ENCODE measurements around the gene OR7G3.

DNA sequence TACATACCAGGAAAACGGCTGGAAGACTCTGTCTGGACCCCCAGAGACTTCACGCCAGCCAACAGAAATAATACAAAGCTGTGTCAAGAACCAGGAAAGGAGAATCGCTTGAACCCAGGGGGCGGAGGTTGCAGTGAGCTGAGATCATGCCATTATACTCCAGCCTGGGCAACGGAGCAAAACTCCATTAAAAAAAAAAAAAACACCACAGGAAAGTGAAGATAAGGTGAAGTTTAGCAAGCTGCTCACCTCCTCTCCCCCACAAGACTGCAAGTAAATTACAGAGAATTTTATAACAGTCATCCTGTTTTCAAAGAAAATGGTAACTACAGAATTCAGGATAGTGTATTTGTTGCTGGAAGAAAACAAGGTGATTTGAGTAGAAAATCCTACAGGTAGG, 10.2 kb downstream of the OR7G3 start:
- TF ChIP-seq EZH2phosphoT487 (IDR thresholded peaks at IDR 0.05; ENCODE audit: low read length) (no peak), EZH2 (optimal IDR thresholded peaks at IDR 0.05; ENCODE audit: low read depth, low read length) (no peak)
- TF ChIP-seq, protein P1, sequence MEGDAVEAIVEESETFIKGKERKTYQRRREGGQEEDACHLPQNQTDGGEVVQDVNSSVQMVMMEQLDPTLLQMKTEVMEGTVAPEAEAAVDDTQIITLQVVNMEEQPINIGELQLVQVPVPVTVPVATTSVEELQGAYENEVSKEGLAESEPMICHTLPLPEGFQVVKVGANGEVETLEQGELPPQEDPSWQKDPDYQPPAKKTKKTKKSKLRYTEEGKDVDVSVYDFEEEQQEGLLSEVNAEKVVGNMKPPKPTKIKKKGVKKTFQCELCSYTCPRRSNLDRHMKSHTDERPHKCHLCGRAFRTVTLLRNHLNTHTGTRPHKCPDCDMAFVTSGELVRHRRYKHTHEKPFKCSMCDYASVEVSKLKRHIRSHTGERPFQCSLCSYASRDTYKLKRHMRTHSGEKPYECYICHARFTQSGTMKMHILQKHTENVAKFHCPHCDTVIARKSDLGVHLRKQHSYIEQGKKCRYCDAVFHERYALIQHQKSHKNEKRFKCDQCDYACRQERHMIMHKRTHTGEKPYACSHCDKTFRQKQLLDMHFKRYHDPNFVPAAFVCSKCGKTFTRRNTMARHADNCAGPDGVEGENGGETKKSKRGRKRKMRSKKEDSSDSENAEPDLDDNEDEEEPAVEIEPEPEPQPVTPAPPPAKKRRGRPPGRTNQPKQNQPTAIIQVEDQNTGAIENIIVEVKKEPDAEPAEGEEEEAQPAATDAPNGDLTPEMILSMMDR (IDR thresholded peaks at IDR 0.05; ENCODE audit: low read length) = no peak

Data from MM.1S (cell line).